ENCODE results near the gene CTAG2.
"Not testable (repeated sequence)": the region's sequence is repeated elsewhere in the genome, so short reads cannot be mapped to it uniquely, and the experiment has no call there.

Gene CTAG2

DNA sequence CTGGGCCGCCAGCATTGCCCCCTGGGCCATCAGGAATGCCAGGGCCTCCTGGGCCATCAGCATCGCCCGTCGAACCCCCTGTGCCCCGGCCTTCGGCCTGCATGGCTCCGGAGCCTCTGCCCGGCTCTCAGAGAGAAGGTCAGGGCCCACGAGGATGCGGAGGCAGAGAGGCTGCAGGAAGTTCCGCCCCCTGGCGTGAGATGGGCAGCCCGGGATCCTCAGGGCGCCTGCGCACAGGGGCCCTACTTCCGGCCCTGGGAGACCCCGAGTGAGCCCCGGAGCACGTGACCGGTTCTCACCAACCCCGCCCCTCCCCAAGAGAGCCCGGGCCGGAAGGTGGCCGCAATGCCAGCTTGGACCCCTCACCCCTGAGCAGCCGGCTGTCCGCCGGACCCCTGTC, at the start of gene CTAG2:
CTAG2 (minus strand) TSS at position 167 of the 400 bp plus-strand sequence; CDS start at position 103, 64 bp downstream.
- not testable (repeated sequence) for DNase-seq (ENCODE audit: low read depth in 2 of 2)

DNA sequence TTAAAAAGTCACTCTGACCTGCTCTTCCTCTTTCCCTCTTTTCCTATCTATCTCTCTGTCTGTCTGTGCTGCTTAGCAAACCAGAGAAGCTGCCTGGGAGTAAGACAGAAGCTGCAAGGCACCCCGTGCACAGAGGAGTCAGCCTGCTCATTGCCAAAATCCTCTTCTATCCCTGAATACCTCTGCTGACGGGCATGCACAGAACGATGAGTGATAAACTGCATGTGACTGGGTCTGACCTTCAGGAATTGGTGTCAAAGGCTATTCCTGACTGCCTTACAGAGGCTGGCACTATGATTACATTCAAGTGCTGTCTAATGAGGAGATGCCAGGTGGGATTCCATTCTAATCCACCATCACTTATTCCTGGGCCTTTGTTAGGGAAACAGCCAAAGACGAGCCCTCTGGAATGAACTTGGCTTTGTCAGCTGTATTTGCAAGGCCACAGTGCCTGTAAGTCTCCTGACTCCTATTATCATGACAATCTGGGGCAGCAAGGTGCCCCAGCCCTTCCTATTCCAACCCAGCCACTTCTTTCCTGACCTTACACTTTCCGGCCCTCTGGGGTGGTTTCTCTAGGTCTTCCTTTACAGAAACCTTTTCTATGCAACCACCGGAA, 45.4 kb upstream of the CTAG2 start:
- DNase-seq (ENCODE audit: low read depth in 2 of 2): no peak

DNA sequence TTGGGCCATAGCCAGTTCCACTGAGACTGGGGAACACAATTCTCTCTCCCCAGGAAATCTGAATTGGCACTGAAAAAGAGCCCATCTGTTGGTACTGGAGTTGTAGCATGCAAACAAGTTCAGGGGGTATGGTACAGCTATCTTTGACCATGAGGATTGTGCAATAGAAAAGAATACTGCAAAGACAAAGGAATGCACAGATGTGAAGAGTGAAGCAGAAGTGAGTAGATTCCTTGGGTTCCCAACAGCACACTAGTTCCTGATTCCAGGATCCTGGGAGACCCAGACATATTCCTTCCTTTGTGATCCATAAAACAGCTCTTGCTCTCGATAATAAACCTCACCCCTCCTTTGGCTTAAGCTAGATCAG, 43.3 kb upstream of the CTAG2 start:
- no peak for DNase-seq (ENCODE audit: low read depth in 2 of 2)

DNA sequence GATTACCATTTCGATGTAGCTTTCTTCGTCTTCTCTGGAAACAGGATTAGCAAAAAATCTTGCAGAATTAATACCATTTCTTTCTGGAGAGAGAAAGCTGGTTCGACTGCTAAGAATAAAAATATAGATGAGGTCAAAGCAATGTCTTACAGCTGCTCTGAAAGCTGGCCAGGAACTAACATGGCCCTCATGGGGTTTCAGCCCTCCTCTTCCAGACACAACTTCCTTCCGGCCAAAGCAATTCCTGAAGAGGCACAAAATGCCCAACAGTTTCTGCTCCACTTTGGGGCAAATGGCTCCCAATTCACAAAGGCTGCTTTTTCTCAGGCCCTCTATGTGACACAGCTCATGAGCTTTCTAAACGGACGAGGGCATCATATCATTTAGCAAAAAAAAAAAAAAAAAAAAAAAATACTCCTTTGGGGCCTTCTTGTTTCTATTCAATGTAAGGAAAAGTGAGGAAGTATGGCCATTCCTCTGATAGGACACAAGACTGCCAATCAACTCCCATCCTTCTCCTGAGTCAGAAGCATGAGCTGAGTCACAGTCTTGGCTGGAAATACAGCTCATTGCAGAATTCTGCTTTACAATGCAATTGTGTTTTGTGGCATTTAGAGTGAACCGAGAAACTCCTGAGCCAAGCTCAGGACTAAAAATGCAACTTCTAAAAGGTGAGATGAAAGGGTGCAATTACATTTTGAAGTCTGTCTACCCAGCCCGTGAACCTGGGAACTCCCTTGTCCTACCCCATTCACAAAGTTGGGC, 42.7 kb upstream of the CTAG2 start:
- DNase-seq (ENCODE audit: low read depth in 2 of 2): no peak

DNA sequence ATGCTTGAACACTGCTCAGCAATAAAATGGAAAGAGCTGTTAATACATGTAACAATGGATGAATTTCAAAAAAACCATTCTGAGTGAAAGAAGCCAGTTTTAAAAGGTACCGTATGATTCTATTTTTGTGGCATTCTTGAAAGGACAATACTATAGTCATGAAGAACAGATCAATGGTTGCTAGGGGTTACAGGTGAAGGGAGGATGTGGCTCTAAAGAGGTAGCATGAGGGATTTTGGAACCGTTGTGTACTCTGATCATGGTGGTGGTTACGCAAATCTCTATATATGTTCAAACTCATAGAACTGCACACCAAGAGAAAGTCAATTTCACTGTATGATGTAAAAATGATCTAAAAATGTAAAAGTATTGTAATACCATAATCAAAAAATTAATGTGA, 40.0 kb upstream of the CTAG2 start:
- no peak for DNase-seq (ENCODE audit: low read depth in 2 of 2)

DNA sequence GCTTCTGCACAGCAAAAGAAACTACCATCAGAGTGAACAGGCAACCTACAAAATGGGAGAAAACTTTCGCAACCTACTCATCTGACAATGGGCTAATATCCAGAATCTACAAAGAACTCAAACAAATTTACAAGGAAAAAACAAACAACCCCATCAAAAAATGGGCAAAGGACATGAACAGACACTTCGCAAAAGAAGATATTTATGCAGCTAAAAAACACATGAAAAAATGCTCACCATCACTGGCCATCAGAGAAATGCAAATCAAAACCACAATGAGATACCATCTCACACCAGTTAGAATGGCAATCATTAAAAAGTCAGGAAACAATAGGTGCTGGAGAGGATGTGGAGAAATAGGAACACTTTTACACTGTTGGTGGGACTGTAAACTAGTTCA, 37.1 kb upstream of the CTAG2 start:
- not testable (repeated sequence) for DNase-seq (ENCODE audit: low read depth in 2 of 2)

DNA sequence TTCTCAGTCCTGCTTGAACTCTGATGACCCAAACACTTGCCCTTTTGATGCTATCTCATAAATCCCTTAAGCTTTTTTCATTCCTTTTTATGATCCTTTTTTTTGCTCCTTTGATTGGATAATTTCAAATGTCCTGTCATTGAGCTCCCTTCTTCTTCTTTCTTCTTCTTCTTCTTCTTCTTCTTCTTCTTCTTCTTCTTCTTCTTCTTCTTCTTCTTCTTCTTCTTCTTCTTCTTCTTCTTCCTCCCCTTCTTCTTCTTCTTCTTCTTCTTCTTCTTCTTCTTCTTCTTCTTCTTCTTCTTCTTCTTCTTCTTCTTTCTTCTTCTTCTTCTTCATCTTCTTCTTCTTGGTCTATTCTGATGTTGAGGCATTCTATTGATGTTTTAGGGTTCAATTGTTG, 18.7 kb upstream of the CTAG2 start:
- not testable (repeated sequence) for DNase-seq (ENCODE audit: low read depth in 2 of 2)

DNA sequence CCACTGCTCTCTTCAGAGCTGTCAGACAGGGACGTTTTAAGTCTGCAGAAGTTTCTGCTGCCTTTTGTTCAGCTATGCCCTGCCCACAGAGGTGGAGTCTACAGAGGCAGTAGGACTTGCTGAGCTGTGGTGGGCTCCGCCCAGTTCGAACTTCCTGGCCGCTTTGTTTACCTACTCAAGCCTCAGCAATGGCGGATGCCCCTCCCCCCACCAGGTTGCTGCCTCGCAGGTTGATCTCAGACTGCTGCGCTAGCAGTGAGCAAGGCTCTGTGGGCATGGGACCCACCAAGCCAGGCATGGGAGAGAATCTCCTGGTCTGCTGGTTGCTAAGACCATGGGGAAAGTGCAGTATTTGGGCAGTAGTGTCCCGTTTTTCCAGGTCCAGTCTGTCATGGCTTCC, 17.5 kb upstream of the CTAG2 start:
- not testable (repeated sequence) for DNase-seq (ENCODE audit: low read depth in 2 of 2)

DNA sequence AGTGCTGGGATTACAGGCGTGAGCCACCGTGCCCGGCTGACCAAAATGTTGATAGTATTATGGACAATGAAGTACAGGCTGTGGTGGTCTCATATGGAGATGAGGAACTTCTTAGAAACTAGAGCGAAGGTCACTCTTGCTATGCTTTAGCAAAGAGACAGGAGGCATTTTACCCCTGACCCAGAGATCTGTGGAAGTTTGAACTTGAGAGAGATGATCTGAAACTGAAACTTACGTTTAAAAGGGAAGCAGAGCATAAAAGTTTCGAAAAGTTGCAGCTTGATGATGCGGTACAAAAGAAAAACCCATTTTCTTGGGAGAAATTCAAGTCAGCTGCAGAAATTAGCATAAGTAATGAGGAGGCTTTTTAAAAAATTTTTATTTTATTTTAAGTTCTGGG, 8.5 kb upstream of the CTAG2 start:
- no peak for DNase-seq (ENCODE audit: low read depth in 2 of 2)

DNA sequence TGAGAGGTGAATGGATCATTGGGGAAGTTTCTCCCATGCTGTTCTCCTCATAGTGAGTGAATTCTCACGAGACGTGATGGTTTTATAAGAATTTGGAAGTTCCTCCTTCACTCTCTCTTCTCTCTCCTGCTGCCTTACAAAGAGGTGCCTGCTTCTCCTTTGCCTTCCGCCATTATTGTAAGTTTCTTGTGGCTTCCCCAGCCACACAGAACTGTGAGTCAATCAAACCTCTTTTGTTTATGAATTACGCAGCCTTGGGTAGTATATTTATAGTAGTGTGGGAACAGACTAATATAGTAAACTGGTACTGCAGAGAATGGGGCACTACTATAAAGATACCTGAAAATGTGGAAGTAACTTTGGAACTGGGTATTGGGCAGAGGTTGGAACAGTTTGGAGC, 7.8 kb upstream of the CTAG2 start:
- no peak for DNase-seq (ENCODE audit: low read depth in 2 of 2)

DNA sequence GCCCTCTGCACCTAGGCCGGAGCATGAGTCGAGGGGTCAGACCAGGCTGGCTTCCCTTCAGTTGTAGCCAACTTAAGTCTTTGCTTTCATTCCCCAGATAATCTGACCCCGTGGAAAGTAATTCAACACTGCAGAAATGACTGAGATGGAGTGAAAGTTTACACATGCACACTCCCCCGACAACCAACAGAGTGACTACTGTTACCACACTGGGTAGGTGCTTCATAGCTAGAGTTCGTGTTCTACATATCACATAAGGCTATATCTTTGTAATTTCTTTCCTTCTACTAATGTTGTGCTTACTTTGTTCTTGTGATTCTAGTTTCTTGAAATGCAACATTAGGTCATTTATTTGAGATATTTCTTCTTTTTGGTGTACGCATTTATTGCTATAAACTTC, 7.2 kb upstream of the CTAG2 start:
- no peak for DNase-seq (ENCODE audit: low read depth in 2 of 2)

DNA sequence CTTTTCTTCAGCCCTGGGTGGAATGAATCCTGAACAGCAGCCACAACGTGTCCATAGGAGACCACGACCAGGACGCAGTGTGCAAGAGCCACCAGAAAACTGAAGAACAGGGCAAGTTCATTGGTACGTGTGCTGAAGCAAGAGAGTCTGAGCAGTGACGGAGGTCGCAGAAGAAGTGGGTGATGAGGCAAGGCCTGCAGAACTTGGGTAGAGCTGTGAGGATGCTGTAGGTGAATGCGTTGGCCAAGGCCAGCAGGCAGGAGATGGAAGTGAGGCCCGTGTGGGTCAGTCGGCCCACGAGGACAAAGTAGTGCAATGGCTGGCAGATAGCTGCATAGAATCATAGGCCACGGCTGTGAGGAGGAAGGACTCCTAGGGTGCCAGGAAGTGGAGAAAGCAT, 5.6 kb upstream of the CTAG2 start:
- DNase-seq (ENCODE audit: low read depth in 2 of 2): no peak

DNA sequence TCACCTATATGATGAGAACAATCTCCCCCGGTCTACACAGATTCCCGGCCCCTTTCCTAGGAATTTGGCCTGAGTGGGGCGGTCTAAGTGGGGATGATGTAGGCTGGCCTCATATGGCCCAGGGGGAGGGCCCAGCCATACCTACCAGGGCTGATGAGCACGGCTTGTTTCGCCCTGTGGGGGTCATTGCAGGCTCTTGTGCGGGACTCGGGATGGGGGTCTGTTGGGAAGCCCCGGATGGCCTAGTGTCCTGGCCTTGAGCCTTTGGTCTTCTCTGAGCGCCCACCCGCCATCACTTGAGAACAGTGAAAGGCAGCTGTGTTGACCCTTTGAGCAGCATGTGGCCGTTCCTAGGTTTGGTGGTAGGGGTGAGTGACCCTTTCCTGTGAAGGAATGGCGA, 4.8 kb upstream of the CTAG2 start:
- no peak for DNase-seq (ENCODE audit: low read depth in 2 of 2)

DNA sequence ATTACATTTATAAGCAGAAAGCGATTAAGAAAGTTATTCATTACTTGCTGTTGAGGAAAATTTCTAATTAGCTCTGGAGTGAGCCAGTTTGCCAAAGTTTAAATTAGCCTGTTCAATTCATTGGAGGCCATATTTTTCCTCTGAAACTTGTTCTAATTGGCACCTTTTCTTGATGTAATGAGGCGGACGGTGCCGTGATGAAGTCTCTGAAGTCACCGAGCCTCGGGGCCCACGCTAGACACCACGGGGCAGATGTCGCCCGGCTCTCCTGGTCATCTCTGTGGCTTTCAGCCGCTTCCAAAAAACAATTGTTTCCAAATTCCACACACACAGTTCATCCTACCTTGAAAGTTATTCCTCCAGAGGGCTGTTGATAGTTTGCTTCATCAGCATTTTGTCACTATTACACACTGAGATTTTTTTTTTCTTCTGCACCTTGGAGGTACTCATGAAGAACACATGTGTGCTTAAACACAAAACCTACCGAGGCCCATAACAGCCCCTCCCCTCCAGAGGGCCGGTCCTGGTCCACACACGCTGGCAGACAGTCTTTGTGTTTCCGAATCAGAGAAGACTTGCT, 3.9 kb upstream of the CTAG2 start:
- no peak for DNase-seq (ENCODE audit: low read depth in 2 of 2)

DNA sequence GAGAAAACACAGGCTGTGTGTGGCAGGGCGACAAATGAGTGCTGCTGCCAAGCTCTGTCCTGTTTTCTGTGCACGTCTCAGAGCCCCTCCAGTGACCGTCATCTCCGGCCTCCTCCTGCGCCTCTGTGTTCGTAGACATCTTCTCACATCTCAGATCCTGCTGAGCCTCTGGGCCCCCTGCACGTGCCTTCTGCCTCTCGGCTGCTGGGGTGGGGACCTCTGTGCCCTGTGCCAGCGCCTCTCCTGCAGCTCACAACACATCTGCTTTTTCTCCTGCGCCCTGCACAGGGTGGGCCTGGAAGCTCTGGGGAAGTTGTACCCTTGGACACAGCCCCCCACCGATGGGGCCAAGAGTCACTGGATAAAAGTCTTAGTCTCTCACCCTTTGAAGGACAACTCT, 2.4 kb upstream of the CTAG2 start:
- no peak for DNase-seq (ENCODE audit: low read depth in 2 of 2)

DNA sequence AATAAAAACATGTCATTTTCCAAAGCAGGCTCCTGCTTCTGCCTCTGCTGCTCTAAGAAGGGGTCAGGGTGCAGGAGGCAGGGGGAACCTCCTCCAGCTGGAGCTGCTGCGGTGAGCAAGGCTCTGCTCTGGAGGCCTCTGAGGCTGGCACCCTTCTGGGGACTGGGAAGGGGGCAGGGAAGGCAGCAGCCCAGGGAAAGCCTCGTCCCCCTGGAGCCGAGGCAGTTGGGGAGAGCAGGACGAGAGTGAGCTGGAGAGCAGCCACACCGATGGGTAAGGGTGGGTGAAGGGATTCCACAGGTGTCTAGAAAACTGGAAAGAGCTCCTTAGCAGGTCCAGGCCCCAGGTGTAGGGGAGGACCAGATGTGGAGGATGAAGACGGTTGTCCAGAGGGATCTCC, 2.0 kb upstream of the CTAG2 start:
- no peak for DNase-seq (ENCODE audit: low read depth in 2 of 2)

DNA sequence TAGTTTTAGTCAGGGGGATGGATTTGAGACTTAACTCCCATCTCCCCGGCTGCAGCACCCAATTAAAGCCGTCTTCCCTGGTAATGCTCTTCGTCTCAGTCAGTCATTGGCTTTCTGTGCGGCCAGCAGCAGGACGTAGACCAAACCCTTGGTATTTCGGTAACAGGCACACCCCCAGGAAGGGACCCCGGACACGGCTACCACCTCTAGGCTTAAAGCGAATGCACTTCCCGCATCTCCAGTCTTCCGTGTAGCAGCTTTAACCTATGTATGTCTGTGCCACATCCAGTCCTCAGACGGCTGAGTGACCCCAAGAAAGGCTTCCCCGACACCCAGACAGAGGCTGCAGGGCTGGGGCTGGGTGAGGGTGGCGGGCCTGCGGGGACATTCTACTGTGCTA, 1.5 kb upstream of the CTAG2 start:
- DNase-seq (ENCODE audit: low read depth in 2 of 2): no peak

DNA sequence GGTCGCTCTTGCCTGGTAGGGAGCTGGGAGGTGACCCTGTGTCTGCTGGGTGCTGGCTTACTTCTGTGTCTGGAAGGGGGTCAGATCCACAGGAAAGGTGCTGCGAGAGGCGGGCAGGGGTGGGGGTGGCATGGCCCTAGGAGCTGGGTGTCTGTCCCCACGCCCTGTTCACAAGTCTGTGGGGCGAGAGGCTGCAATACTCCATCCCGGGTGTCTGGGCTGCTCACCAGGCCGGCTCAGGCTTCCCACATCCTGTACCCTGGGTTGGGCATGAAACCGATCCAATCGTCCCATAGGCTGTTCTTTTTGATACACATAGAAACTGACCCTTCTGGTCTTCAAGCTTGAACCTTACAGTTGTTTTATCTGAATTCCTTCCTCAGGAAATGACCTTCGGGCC, 993 bp upstream of the CTAG2 start:
- no peak for DNase-seq (ENCODE audit: low read depth in 2 of 2)

DNA sequence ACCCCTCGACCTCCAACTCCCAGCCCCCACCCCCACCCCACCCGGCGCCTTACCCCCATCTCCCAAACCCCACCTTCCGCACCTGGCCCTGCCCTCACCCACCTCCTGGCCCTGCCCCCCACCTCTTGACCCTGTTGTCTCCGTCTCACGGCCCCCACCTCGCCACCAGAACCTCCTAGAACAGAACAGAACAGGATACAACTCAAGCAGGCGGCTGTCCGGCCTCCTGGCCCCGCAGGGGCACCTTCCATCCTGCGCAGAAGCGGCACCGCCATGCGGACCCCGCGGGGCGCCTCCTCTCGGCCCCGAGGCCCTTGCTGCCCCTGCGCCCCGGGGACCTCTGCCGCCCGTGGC, 354 bp downstream of the CTAG2 start:
- no peak for DNase-seq (ENCODE audit: low read depth in 2 of 2)

DNA sequence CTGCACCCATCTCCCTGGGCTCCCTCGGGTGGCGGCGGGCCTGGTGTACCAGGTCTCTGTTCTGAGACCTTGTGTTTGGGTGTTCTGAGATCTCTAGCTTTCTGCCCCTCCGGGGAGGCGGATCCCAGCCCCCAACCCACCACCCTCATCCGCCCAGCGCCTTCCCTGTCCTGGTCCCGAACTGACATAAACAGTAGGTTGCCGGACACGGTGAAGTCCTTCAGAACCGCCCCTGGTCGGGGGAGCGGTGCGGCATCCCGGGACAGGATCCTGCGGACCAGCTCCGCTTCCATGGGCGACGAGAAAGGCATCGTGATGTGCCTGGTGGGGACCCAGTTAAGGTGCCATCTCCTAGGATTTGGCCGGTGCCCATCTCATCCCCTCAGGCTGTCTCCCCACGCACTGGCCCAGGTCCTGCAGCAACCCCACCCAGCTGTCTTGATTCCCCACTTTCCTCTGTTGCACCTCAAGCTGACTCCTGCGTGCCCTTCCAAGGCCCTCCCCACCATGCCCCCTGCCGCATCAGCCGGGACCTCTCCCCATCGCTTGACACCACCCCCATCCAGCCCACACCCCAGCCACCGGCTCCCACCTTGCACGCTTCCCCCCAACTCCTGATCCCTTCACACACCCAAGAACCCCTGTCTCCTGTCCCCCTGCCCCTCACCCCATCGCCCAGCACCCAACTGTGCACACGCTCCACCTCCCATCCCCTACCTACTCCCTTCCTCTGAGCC, 900 bp downstream of the CTAG2 start:
- DNase-seq (ENCODE audit: low read depth in 2 of 2): no peak

DNA sequence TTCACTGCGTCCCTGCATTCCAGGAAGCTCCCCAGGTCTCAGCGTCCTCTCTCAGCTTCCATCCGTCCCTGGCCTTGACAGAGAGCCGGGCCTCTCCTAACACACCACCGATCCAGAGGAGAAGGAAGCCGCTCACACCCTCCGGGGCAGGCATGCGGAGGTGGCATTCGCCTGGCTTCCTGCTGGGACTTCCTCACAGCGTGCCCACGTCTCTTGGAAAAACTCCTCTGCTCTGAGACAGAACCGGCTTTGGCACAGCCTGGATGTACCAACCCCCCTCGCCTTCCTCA, 3.2 kb downstream of the CTAG2 start:
- no peak for DNase-seq (ENCODE audit: low read depth in 2 of 2)

DNA sequence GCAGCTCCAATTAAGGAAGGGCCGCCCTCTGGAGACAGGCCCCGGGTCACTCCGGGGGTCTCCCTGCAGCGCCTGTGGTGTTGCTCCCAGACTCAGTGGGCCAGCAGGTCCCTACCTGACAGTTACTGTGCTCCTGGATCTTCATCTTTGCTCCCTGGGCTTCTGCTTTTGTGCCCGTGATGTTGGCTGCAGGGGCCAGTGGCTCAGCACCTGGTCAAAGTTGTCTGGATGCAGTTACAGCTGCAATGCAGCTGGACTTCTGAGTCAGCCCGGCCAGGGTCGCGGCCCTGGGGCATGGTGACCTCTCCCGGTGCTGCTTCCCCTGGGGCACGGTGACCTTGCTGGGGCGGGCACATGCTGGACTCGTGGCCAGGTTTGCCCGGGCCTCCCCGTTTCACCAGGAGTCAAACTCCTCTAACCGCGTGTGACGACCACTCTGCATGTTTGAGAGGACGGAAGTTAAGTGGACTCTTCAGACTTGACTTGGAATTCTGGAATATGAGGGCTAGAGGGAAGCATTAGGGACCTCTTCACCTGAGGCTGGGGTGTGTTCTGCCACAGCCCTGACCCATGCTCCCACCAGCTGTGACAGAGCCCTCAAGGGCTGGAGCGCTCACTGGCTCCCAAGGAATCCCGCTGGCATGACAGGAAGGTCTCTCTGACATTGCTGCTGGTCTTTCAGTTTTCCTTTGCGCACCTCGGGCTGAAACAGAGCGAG, 3.7 kb downstream of the CTAG2 start:
- no peak for DNase-seq (ENCODE audit: low read depth in 2 of 2)
